ENCODE measurements around the gene ANXA2.
A peak's percentile ranks its signal among the peaks of the same experiment; 100 is the strongest.
"Not testable (repeated sequence)": the region's sequence is repeated elsewhere in the genome, so short reads cannot be mapped to it uniquely, and the experiment has no call there.

The ANXA2 gene

DNA sequence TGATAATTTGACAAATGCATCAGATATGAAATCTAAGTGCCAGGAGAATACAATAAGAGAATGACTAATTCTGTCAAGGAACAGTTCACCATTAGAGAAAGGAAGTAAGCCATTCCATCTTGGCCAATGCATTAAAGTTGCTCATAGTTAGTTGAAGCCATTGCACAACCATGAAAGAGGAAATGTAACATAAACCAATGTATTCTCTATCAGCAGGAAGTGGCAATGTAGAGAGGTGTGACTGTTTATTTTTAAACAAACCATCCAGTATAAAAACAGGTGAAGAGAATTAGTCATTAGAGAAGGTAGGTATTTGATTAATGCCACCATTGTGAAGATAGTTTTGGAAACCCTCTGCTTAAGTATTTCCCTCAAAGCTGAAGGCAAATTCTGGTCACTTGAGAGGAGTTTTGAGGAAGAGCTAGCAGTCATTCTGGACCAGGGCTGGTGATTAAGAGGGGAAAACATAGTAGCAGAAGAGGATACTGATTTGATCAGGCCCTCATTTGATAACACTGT is 10.7 kb upstream of the ANXA2 start:
- Histone ChIP-seq H3K4me3 (ENCODE audit: low read depth in 1 of 2, low read length in 2 of 2) (no peak overlapping the region), H3K9ac (ENCODE audit: low read length) (no peak overlapping the region), H3K27me3 (ENCODE audit: control insufficient read depth in 1 of 2, insufficient read depth in 2 of 2, low read length in 2 of 2) (no peaks in the 10 kb centered on the region), H3K9me3 (ENCODE audit: low read length) (no peaks in the 10 kb centered on the region), H3K27ac (ENCODE audit: low read depth, low read length) (no peak overlapping the region), H3K4me1 (ENCODE audit: insufficient read depth, low read length) (peaks cover 3% of the 10 kb centered on the region), H3K36me3 (ENCODE audit: insufficient read depth, low read length) (no peaks in the 10 kb centered on the region)

- no peaks in the 10 kb centered on the region for H3K36me3 ChIP-seq (ENCODE audit: insufficient read depth, low read length)
- H3K27ac ChIP-seq (ENCODE audit: low read depth, low read length) = no peak overlapping the region
- no peak overlapping the region for H3K9ac ChIP-seq (ENCODE audit: low read length)
- no peaks in the 10 kb centered on the region for H3K9me3 ChIP-seq (ENCODE audit: low read length)
- no peaks in the 10 kb centered on the region for H3K27me3 ChIP-seq (ENCODE audit: control insufficient read depth in 1 of 2, insufficient read depth in 2 of 2, low read length in 2 of 2)
- no peak overlapping the region for H3K4me3 ChIP-seq (ENCODE audit: low read depth in 1 of 2, low read length in 2 of 2)
- peaks cover 3% of the 10 kb centered on the region for H3K4me1 ChIP-seq (ENCODE audit: insufficient read depth, low read length)
These were observed 9.6 kb upstream of the ANXA2 start for GRCh38 chr15:60407415-60407805.

GRCh38 chr15:60406513-60407414 is 9.0 kb upstream of the ANXA2 start:
- Histone ChIP-seq H3K36me3 (ENCODE audit: insufficient read depth, low read length) (no peaks in the 10 kb centered on the region), H3K4me3 (ENCODE audit: low read depth in 1 of 2, low read length in 2 of 2) (no peak overlapping the region), H3K27ac (ENCODE audit: low read depth, low read length) (no peak overlapping the region), H3K4me1 (ENCODE audit: insufficient read depth, low read length) (peaks cover 3% of the 10 kb centered on the region), H3K27me3 (ENCODE audit: control insufficient read depth in 1 of 2, insufficient read depth in 2 of 2, low read length in 2 of 2) (no peaks in the 10 kb centered on the region), H3K9ac (ENCODE audit: low read length) (no peak overlapping the region), H3K9me3 (ENCODE audit: low read length) (no peaks in the 10 kb centered on the region)

- Histone ChIP-seq H3K9me3 (ENCODE audit: low read length) (no peaks in the 10 kb centered on the region), H3K4me3 (ENCODE audit: low read depth in 1 of 2, low read length in 2 of 2) (no peak overlapping the region), H3K36me3 (ENCODE audit: insufficient read depth, low read length) (no peaks in the 10 kb centered on the region), H3K27me3 (ENCODE audit: control insufficient read depth in 1 of 2, insufficient read depth in 2 of 2, low read length in 2 of 2) (no peaks in the 10 kb centered on the region), H3K9ac (ENCODE audit: low read length) (no peak overlapping the region), H3K27ac (ENCODE audit: low read depth, low read length) (no peak overlapping the region), H3K4me1 (ENCODE audit: insufficient read depth, low read length) (peaks cover 3% of the 10 kb centered on the region)
These were observed 7.6 kb upstream of the ANXA2 start for GRCh38 chr15:60405399-60405798.

DNA sequence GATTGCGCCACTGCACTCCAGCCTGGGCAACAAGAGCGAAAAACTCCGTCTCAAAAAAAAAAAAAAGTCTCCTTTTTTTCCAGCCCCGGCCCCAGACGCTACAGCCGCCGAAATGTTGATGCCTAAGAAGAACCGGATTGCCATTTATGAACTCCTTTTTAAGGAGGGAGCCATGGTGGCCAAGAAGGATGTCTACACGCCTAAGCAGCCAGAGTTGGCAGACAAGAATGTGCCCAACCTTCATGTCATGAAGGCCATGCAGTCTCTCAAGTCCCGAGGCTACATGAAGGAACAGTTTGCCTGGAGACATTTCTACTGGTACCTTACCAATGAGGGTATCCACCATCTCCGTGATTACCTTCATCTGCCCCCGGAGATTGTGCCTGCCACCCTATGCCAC is 6.6 kb upstream of the ANXA2 start:
- not testable (repeated sequence) for H3K27ac ChIP-seq (ENCODE audit: low read depth, low read length); H3K4me1 ChIP-seq (ENCODE audit: insufficient read depth, low read length)

GRCh38 chr15:60400944-60401343 is 3.2 kb upstream of the ANXA2 start:
- Histone ChIP-seq H3K9ac (ENCODE audit: low read length) (no peak overlapping the region), H3K36me3 (ENCODE audit: insufficient read depth, low read length) (no peaks in the 10 kb centered on the region), H3K9me3 (ENCODE audit: low read length) (no peaks in the 10 kb centered on the region), H3K4me1 (ENCODE audit: insufficient read depth, low read length) (no peaks in the 10 kb centered on the region), H3K27me3 (ENCODE audit: control insufficient read depth in 1 of 2, insufficient read depth in 2 of 2, low read length in 2 of 2) (no peaks in the 10 kb centered on the region), H3K4me3 (ENCODE audit: low read depth in 1 of 2, low read length in 2 of 2) (no peak overlapping the region), H3K27ac (ENCODE audit: low read depth, low read length) (no peak overlapping the region)

More for the DNA sequence above, 6.6 kb upstream of the ANXA2 start:
- not testable (repeated sequence) for H3K9me3 ChIP-seq (ENCODE audit: low read length); H3K36me3 ChIP-seq (ENCODE audit: insufficient read depth, low read length); H3K9ac ChIP-seq (ENCODE audit: low read length); H3K27me3 ChIP-seq (ENCODE audit: control insufficient read depth in 1 of 2, insufficient read depth in 2 of 2, low read length in 2 of 2); H3K4me3 ChIP-seq (ENCODE audit: low read depth in 1 of 2, low read length in 2 of 2)

DNA sequence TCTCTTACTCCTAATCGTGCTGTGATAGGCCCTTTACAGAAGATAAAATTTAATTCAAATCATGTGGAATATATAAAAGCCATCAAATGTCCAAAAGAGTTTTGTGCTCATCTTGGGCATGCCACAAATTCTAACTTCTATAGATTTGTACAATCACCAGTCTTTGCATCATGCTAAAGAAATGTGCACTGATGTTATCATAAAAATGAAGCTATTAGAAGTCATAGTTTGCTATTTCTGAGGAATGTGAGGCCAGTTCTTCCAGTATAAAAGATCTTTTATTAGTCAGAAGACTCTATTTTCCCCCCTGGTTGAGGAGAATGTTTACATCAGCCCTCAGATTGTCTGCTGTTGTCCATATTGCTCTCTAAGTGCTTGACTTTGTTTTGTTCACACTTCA is 2.1 kb upstream of the ANXA2 start:
- H3K4me1 ChIP-seq (ENCODE audit: insufficient read depth, low read length) = peaks cover 9% of the 10 kb centered on the region
- H3K27ac ChIP-seq (ENCODE audit: low read depth, low read length) = no peak overlapping the region
- no peaks in the 10 kb centered on the region for H3K27me3 ChIP-seq (ENCODE audit: control insufficient read depth in 1 of 2, insufficient read depth in 2 of 2, low read length in 2 of 2)
- H3K36me3 ChIP-seq (ENCODE audit: insufficient read depth, low read length) = no peaks in the 10 kb centered on the region
- no peaks in the 10 kb centered on the region for H3K9me3 ChIP-seq (ENCODE audit: low read length)
- no peak overlapping the region for H3K4me3 ChIP-seq (ENCODE audit: low read depth in 1 of 2, low read length in 2 of 2)
- H3K9ac ChIP-seq (ENCODE audit: low read length) = no peak overlapping the region

DNA sequence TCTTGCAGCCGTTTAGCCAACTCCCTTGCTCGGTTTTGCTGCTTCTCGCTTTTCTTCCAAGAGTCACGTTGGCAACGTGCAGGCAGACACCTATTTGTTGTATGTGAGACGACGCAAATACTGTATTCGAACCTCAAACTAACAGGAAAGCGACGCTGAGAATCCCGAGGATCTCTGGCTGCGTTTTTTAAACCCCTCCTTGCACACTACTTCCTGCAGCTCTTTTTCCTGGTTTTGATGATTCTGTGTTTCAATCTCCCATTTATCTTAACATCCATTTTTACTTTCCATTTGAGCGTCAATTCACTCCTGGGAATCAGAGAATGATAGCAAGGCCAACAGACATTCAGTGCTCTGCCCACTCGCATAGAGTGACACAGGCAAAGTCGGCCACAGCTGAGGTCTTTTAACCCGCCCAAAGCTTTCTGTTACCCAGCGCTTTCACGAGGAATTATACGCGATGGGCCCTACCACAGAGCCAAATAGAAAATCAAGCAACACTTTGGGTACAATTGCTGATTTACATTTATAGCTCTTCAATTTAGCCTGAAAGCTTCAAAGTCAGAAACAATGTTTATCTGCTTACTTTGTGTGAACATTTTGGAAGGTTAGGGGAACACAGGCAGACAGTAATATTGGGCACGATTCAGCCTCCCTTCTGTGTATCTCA is 1.6 kb upstream of the ANXA2 start:
- Histone ChIP-seq H3K36me3 (ENCODE audit: insufficient read depth, low read length) (no peaks in the 10 kb centered on the region), H3K4me3 (ENCODE audit: low read depth in 1 of 2, low read length in 2 of 2) (peak overlapping the region in 1 of 2 donors; percentile 57), H3K4me1 (ENCODE audit: insufficient read depth, low read length) (peaks cover 15% of the 10 kb centered on the region), H3K27ac (ENCODE audit: low read depth, low read length) (peak overlapping the region; percentile 29), H3K9me3 (ENCODE audit: low read length) (no peaks in the 10 kb centered on the region), H3K27me3 (ENCODE audit: control insufficient read depth in 1 of 2, insufficient read depth in 2 of 2, low read length in 2 of 2) (no peaks in the 10 kb centered on the region), H3K9ac (ENCODE audit: low read length) (no peak overlapping the region)

- no peaks in the 10 kb centered on the region for H3K9me3 ChIP-seq (ENCODE audit: low read length)
- H3K4me1 ChIP-seq (ENCODE audit: insufficient read depth, low read length) = peaks cover 37% of the 10 kb centered on the region
- peak overlapping the region; percentile 86 for H3K27ac ChIP-seq (ENCODE audit: low read depth, low read length)
- H3K4me3 ChIP-seq (ENCODE audit: low read depth in 1 of 2, low read length in 2 of 2) = peak overlapping the region; percentile 66 to 87
- peak overlapping the region; percentile 72 for H3K9ac ChIP-seq (ENCODE audit: low read length)
- H3K27me3 ChIP-seq (ENCODE audit: control insufficient read depth in 1 of 2, insufficient read depth in 2 of 2, low read length in 2 of 2) = no peaks in the 10 kb centered on the region
- no peaks in the 10 kb centered on the region for H3K36me3 ChIP-seq (ENCODE audit: insufficient read depth, low read length)
These were observed 621 bp downstream of the ANXA2 start for GRCh38 chr15:60396958-60397771.

GRCh38 chr15:60396560-60396957 is 1.2 kb downstream of the ANXA2 start:
- peak overlapping the region; percentile 66 to 87 for H3K4me3 ChIP-seq (ENCODE audit: low read depth in 1 of 2, low read length in 2 of 2)
- H3K27ac ChIP-seq (ENCODE audit: low read depth, low read length) = peak overlapping the region; percentile 86
- H3K27me3 ChIP-seq (ENCODE audit: control insufficient read depth in 1 of 2, insufficient read depth in 2 of 2, low read length in 2 of 2) = no peaks in the 10 kb centered on the region
- H3K4me1 ChIP-seq (ENCODE audit: insufficient read depth, low read length) = peaks cover 43% of the 10 kb centered on the region
- no peaks in the 10 kb centered on the region for H3K9me3 ChIP-seq (ENCODE audit: low read length)
- no peaks in the 10 kb centered on the region for H3K36me3 ChIP-seq (ENCODE audit: insufficient read depth, low read length)
- peak overlapping the region; percentile 72 for H3K9ac ChIP-seq (ENCODE audit: low read length)

DNA sequence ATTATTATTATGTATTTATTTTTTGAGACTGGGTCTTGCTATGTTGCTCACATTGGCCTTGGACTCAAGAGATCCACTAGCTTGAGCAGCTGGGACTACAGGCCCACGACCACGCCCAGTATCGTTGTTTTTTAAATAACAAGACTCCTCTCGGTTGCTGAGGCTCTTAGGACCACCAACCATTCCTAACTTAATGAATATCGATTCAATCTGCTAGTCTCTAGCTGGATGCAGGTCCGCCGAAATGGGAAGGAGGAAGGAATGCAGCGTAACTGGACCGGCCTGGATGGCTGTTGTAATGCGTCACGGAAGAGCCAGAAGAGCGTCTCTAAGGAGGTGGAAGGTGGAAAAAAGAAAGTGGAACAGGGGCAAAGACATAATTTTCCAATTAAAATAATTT is 1.7 kb downstream of the ANXA2 start:
- H3K9me3 ChIP-seq (ENCODE audit: low read length) = no peaks in the 10 kb centered on the region
- peaks cover 48% of the 10 kb centered on the region for H3K4me1 ChIP-seq (ENCODE audit: insufficient read depth, low read length)
- peak overlapping the region; percentile 21 to 87 for H3K4me3 ChIP-seq (ENCODE audit: low read depth in 1 of 2, low read length in 2 of 2)
- H3K27ac ChIP-seq (ENCODE audit: low read depth, low read length) = peak overlapping the region; percentile 86
- no peak overlapping the region for H3K9ac ChIP-seq (ENCODE audit: low read length)
- no peaks in the 10 kb centered on the region for H3K27me3 ChIP-seq (ENCODE audit: control insufficient read depth in 1 of 2, insufficient read depth in 2 of 2, low read length in 2 of 2)
- H3K36me3 ChIP-seq (ENCODE audit: insufficient read depth, low read length) = no peaks in the 10 kb centered on the region
